Anterior cingulate cortex (tissue), 58 donors: Measurements from ENCODE around the gene ENPP1.
"Not testable (repeated sequence)": the region's sequence is repeated elsewhere in the genome, so short reads cannot be mapped to it uniquely, and the experiment has no call there.

Experiments
- DNase-seq, 58 donors: peaks; one replicate each; lab custom pipeline; 2025; lab: John Stamatoyannopoulos, UW

ENPP1 gene

DNA sequence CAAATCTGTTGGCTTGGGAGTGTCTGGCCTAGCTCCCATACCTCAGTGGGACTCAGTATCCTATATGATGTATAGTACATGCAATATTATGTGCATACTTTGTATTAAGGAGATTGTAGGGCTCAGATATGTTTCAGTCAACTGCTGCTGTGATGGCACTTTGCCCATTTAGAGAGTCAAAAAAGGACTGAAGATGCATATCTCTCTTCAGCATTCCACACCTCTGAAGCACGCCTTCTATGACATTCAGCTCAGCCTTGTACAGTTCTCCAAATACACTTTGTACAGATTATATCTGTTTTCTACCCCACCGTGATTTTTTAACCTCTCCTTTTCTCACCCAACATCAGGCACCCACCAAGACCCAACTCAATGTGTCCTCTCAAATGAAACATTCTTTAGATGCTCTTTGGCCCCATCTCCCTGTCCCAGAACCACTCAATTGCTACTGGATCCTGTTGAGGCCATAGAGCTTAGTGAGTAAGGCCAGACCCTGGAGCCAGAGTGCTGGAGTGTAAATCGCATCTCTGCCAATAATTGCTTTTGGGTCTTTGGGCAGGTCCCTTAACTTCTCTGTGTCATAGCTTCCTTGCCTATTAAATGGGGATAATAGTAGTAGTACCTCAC, 15.6 kb downstream of the ENPP1 start:
- DNase-seq = no peak

DNA sequence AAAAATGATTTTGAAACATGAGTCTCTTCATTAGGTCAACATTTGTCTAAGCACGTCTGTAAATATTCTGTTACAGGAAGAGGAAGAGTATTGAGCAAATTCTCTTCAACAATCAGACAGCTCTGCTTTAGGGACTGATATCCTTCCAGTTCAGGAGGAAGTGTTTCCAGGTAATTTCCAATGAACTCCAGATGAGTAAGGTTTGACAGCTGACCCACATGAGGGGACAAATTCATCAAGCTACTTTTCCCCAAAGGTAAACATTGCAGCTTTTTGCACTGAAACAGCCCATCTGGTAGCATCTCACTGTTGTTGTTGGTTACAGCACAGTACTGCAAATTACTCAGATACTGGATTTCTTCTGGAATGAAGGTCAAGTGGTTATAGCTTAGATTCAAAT, 18.1 kb downstream of the ENPP1 start:
- no peak for DNase-seq

DNA sequence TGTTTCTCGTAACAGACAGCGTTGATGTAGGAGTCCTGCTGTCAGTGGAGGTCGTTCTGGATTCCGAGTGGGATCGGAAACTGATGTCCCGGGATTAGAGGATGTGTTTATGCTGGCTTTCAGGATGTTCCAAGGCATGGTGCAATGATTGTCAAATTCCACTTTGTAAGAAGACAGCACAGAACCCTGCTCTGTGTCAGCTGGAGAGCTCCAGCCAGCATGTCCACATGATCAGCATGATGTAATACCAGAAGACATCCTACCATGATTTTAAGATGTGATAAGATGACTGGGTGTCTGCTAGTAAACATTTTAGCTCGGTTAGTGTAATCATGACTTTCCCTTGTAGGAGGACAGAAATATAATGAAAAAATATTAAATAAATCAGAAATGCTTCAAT, 20.3 kb downstream of the ENPP1 start:
- no peak for DNase-seq

DNA sequence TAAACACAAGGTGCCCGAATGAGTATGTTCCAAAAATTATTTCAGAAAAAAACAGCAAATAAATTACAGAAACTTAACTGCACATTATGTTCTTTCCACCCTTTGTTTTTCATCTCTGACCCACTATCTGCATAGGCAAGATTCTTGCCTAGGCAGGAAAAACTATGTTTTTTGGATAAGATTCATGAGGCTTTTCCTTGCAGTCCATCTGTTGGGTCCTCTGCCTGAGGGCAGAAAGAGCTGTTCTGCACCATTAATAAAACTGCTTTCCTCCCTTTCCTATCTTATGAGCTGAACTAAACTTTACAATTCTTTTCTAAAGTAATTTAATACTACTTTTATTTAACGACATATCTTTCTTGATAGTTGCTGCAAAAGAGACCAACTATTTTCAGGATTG, 21.1 kb downstream of the ENPP1 start:
- no peak for DNase-seq

DNA sequence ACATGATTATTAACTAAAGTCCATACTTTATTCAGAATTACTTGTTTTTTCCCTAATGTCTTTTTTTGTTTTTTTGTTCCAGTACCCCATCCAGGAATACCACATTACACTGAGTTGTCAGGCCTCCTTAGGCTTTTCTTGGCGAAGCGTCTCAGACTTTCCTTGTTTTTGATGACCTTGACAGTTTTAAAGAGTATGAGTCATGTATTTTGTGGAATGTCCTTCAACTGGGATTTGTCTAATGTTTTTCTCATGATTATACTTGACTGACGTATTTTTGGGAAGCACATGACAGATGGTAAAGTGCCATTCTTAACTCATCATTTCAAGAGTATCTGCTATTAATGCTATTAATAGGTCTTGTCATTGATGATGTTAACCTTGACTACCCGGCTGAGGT, 23.6 kb downstream of the ENPP1 start:
- DNase-seq = no peak

DNA sequence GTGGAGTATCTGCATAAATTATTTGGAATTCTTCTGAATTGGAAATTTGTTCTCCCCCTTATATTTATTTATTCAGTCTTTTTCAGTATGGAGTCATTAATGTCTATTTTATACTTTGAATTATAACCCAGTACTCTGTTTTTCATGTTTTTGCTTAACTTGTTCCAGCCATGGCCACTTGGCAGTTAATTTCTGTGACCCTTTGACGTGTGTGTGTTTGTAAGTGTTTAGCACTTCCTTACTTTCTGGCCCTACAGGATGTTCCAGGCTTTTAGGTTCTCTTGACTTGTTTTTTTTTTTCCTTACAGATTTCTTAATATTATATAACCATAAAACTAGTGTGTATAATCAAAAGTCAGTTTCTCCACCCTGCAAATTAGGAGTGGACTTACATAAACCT, 24.1 kb downstream of the ENPP1 start:
- DNase-seq = no peak

DNA sequence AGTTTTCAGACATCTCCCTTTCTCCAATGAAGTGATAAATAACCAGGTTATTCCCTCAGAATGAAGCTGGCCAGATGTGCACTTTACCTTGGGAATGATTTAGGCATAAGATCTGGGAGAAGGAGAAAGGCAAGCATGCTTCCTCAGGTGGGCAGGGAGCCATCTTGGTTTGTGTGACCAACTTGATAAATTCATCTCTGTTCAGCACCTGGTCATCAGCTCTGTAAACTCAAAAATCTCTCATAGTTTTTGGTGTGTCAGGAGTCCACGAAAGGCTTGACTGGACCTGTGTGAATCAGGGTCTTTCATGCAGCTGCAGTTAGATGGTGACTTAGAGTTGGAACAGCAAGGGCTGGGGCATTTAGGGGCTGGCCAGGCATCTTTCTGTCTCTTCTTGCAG, 24.5 kb downstream of the ENPP1 start:
- DNase-seq = no peak

DNA sequence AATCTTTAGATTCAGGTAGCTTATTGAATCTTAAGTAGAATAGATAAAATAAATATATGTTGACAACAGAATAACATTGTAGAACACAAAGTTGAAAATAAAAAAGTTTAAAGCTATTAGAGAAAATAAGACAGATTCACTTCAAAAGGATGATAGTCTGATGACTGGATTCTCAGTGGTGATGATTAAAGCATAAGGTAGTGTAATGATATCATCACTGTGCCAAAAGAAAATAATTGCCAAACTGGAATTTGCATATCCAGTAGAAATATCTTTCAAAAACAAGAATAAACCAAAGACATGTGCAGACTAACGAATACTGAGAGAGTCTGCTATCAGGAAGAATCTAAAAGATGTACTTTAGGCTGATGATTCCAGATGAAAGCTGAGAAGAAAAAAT, 30.2 kb downstream of the ENPP1 start:
- DNase-seq = no peak

DNA sequence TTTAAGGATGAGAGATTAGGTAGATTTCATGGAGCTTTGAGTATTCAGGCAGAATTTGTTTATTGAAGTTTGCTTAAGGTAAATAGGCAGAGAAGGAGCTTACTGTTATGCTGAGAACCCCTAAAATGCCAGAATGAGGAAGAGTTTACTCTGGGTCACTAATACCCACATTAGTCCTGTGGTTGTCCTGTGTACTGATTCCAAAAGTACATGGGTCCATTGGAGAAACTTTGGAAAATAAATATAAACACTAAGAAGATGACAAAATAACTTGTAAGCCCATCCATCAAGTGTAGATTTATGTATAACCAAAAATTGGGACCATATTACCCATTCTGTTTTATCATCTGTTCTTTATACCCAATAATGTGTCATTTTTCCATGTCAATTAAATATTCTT, 31.6 kb downstream of the ENPP1 start:
- no peak for DNase-seq

DNA sequence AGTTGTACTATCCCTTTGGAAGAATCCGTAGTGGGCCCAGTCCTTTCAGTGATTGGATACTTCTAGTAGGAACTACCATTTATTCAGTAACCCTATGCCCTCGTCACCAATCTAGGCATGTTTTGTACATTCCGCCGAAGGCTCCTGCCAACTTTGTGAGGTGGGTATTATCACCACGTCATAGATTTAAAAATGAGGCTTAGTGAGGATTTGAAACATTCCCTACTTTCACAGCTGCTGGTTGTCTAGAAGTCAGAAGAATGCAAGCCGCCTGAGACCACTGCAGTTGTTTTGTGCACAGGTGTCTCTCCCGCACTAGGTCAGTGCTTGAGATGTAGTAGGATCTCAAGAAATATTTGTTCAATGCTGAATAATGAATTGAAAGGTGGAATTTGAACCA, 32.6 kb downstream of the ENPP1 start:
- no peak for DNase-seq

DNA sequence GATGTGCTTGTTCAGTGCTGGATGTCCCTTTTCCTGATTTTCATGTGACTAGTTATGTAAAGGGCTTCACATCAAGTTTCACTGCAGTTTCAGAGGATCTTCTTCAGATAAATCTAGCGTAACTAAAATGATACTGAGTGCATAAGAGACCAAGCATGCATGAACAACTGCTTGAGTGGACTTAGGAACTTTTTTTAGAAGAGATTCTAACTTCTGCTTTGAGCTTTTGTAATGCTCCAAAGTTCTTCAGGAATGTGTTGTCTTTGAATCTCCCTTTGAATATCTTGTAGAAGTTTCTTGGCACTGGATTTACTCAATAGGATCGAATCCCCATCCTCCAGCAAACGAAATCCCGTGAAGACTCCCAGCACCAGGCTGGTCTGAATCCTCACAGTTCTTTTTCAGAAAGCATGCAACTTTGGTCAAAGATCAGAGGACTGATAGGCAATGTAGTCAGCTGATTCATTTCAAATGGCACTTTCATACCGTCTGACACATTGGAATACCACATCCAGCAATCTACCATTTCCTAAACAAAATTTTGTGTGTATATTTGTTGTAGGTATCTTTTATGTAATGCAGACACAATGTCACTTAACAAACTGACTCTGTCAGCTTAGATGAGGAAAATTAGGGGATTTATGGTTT, 33.2 kb downstream of the ENPP1 start:
- no peak for DNase-seq

DNA sequence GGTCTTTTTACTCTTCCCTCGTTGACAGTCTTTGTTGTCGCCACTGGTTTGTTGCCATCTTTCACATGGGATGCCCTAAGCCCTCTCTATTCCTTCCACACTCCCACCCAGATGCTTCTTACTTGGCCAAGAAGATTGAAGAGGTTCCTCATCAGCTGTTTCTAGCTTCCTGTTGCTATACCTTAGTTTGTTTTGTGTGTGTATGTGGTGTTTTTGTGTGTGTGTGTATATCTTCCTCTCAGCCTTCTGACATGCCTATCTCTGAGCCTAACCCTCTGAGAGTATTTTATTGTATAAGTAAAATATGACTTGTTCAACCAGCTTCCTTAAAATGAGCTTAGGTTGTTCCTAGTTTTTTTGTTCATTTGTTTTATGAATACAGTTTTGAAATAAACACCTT, 35.9 kb downstream of the ENPP1 start:
- DNase-seq = no peak

DNA sequence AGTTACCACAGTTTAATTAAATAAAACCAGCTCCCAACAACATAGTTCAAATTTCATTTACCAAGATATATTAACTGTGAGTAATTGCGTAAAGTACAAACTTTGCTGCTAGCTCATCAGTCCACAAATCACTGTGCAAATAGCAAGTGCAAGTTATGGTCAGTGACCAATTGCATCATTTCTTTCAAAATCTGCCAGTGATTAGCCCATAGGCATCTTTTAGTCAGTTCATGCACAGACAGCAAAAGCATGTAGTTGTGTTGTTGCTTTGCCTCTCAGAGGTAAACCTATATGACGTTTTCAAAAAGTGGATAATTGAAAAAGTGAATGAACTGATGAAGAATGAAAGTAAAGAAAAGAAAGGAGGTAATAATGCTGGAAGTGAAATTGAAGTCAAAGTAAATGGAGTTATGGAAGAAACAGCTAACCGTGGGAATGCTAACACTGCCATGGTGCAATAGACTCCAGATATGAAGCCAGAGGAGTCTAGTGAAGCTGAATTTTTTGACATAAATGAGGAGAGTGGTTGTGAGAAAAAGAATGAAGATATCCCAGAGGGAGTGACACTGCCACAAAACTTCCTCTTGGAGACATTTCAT, 36.5 kb downstream of the ENPP1 start:
- DNase-seq = no peak

DNA sequence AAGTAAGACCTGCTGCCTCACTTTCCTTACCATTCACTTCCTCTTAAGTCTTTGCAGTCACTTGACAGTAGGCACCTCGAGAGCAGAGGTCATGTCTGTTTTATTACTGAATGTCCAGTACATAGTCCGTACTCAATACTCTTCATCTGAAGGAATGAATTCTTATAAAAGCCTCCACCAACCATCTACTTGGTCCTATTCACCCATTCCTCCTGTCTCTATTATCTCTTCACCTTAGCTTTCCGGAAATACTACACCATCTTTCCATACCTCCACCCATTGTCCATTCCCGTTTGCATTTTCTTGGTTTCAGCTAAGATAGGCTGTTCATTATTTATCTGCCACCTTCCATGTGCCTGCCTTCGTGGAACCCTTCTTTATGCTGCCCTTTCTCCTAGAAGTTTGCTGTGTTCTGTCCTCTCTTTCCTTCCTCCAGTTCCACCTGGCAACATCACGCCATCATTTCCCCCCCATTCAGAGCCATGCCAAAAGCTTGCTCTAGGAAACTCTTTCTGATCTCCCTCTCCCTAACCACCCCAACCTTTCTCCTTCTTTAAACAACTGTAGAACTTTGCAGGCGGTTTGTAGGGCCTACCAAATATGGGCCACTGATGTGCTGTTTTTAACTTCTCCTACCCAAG, 38.3 kb downstream of the ENPP1 start:
- DNase-seq = no peak

DNA sequence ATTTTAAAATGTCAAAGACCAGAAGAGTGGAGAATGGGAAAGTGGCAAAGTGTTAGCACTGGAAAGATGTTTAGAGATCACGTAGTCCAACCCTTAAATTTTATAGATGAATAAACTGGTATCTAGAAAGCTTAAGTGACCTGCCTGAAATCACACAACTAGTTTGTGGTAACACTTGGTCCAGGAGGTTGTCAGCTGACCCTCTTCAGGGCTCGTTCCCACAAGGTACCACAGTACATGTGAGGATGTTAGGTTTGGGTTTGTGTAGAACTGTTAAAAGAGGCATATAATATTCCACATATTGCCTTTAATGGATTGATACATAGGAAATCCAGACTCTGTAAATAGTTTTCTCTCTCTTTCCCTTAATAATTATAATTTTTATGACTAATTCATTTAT, 39.1 kb downstream of the ENPP1 start:
- no peak for DNase-seq

DNA sequence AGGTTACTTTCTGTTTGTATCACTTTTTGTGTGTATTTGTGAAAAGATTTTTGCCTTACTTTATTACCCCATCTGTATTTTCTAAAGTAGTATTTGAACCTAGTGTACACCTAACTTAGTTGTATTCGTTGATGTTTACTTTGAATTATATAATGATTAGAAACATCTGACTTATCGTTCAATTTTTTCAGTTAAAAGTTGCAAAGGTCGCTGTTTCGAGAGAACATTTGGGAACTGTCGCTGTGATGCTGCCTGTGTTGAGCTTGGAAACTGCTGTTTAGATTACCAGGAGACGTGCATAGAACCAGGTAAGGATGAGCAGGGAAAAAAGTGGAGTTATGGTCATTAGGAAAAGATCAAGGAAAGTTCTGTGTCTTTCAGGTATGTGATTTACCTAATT, 42.0 kb downstream of the ENPP1 start:
- no peak for DNase-seq

DNA sequence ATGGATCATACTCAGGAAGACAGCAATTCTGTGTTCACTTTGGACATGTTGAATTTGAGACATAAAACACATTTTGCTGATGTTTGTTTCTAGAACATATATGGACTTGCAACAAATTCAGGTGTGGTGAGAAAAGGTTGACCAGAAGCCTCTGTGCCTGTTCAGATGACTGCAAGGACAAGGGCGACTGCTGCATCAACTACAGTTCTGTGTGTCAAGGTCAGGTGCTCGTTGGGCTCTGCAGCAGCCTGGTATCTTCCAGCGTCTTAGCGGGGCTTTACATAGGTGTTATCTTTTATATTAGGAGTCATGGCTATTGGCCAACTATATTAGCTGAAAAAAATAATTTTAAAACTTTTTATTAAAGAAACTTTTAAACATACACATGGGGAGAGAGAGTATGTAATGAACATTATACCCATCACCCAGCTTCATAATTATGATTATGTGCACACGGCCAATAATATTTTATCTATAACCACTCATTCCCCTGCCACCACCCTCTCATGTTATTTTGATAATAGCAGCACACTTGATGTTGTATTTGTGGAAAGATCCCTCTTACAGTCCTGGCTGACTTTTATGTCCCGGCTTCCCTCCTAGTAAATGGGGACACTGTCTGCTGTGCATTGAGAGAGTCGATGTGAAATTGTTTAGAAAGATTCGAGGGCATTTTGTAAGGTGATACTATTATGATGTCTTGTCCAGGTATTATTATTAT, 43.4 kb downstream of the ENPP1 start:
- no peak for DNase-seq

DNA sequence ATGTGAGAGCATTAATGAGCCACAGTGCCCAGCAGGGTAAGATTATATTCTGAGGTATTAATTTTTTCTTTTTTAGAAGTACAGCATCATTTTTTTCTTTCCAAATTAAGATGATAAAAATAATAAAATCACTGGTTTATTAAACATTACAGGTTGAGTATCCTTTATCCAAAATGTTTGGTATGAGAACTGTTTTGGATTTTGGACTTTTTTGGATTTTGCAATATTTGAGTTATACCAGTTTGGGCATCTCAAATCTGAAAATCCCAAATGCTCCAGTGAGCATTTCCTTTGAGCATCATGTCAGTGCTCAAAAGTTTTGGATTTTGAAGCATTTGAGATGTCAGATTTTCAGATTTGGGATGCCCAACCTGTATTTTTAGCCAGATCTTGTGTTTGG, 44.4 kb downstream of the ENPP1 start:
- DNase-seq = no peak

DNA sequence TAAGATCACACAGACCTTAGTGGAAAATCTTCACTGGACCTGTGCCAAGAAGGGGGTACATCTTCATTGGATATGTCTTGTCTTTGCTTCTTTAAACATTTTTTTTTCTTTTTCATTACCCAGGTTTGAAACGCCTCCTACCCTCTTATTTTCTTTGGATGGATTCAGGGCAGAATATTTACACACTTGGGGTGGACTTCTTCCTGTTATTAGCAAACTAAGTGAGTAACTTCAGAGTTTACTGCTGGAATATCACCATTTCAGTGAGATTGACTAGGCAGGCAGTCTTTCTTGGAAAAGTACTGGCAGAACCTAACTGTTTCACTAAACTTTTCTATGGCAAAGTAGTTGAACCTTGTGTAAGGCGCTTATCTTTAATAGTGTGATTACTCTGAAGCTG, 47.0 kb downstream of the ENPP1 start:
- no peak for DNase-seq

DNA sequence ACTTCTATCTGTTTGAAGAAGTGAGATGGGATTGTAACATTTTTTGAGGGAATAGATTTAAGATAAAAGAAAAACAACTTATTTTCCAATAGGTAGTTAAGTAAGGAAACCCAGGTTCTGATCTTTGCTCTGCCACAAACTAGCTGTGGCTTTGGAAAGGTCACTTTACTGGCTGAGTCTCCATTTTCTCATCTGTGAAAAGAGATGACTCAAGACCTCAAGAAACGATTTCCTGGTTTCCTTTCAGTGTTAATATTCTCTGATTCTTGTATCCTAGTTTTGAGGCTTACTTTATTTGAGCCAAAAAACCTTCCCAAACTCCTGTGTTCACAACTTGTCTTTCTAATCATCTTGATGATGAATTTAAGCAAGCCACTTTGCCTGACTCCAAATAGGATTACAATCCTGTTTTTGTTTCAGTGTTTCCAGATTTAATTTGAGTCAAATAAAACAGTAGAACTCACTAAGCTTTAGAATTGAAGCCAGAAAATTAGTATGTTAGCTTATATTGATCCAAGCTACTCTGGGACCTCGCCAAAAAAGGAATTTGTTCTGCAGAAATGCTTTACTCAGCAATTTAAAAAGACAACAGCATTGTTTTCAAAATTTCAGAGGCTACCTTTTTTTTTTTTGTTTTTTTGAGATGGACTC, 51.1 kb downstream of the ENPP1 start:
- DNase-seq = no peak

DNA sequence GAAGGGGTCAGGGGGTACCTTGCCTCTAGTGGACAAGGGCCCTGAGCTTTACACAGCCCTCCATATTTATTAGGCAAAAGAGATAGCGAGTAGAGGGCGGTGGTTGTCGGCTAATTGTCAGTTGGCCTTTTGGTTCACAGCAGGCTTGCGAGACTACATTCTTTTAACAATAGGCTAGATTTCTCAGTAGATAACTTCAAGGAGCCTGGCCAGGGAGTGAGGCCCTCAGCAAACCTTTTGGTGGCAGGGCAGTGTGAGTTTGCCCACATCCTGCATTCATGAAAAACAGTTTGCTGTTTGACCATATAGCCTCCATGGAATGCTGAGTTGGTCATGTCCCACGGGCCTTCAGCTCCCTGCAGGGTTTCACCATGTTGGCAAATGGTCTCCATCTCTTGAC, 51.8 kb downstream of the ENPP1 start:
- DNase-seq = not testable (repeated sequence)
